ENCODE results near the gene DGKQ. TPM values are rescaled to one million over a fixed set of nuclear protein-coding genes. Genes with fewer than 3 reads are reported as not detected.

DGKQ gene
- total and polyA plus RNA-seq, 7 donors: 2.2 to 3.9 (median 2.8) TPM

GRCh38 chr4:1017706-1018105 is 44.3 kb upstream of the DGKQ start:
- intact Hi-C loops (cut with DNase I): no loop called here
- no peaks in the 10 kb centered on the region for H3K36me3 ChIP-seq (ENCODE audit: insufficient read depth in 1 of 2, low read depth in 1 of 2)
- no peak overlapping the region for H3K27ac ChIP-seq
- no peaks in the 10 kb centered on the region for H3K9me3 ChIP-seq
- no peaks in the 10 kb centered on the region for H3K4me1 ChIP-seq
- no peaks in the 10 kb centered on the region for H3K27me3 ChIP-seq (ENCODE audit: insufficient read depth in 3 of 3, low read length in 2 of 3)
- H3K4me3 ChIP-seq: no peak overlapping the region
- TF ChIP-seq CTCF (IDR thresholded peaks at IDR 0.05): no peak
- no peak for ATAC-seq
- no peak for DNase-seq
- 81 to 85% (median 84%) methylated on average over 15 of the region's 15 CpGs for WGBS, 3 donors

DNA sequence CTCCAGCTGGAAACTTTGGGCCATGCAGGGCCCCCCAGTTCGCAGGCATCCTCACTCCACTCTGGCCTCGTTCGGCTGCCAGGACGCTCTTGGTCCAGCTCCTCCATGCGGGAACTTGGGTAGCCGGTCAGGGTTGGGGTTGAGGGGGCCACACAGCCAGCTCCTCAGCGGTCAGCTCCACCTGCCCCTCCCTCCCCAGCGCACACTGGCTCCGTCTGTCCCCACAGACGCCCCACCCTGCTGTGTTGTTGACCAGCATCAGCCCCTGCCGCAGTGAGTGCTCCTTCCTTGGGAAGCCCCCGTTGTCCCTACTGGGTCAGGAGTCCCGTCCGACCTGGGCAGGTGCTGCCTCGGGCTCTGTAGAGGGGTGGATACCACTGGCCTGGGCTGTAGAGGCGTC is 43.8 kb upstream of the DGKQ start:
- no peak for TF ChIP-seq CTCF (IDR thresholded peaks at IDR 0.05)
- Histone ChIP-seq H3K9me3 (no peaks in the 10 kb centered on the region), H3K27ac (no peak overlapping the region), H3K27me3 (ENCODE audit: insufficient read depth in 3 of 3, low read length in 2 of 3) (no peaks in the 10 kb centered on the region), H3K4me1 (no peaks in the 10 kb centered on the region), H3K36me3 (ENCODE audit: insufficient read depth in 1 of 2, low read depth in 1 of 2) (no peaks in the 10 kb centered on the region), H3K4me3 (no peak overlapping the region)
- no peak for DNase-seq
- intact Hi-C loops (cut with DNase I): no loop called here
- no peak for ATAC-seq
- 77 to 90% (median 85%) methylated on average over 14 to 16 of the region's 16 CpGs for WGBS, 3 donors

DNA sequence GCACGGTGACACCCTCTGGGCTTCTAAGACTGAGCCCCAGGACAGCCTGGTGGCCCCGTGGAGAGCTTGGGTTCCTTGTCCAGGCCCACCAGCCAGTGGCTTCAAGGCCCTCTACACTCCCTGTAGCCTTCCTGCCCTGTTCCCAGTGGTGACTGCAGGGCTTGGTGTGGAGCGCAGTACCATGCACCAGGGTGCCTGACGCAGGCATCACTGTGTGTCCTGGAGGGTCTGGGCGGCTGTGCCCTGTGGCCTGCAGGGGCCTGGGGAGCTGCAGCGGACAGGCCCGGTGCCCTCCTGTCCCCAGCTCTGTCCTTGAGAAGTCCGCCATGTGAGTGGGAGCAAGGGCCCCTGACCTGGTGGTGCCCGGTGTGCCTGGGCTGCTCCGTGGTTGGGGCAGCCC is 42.4 kb upstream of the DGKQ start:
- DNase-seq: no peak
- H3K4me1 ChIP-seq: peaks cover 3% of the 10 kb centered on the region
- H3K4me3 ChIP-seq: no peak overlapping the region
- no peaks in the 10 kb centered on the region for H3K9me3 ChIP-seq
- no peak overlapping the region for H3K27ac ChIP-seq
- intact Hi-C loops (cut with DNase I): no loop called here
- no peaks in the 10 kb centered on the region for H3K27me3 ChIP-seq (ENCODE audit: insufficient read depth in 3 of 3, low read length in 2 of 3)
- no peak for TF ChIP-seq CTCF (IDR thresholded peaks at IDR 0.05)
- H3K36me3 ChIP-seq (ENCODE audit: insufficient read depth in 1 of 2, low read depth in 1 of 2): no peaks in the 10 kb centered on the region
- WGBS, 3 donors: 88 to 95% (median 93%) methylated on average over 6 to 10 of the region's 10 CpGs
- no peak for ATAC-seq

DNA sequence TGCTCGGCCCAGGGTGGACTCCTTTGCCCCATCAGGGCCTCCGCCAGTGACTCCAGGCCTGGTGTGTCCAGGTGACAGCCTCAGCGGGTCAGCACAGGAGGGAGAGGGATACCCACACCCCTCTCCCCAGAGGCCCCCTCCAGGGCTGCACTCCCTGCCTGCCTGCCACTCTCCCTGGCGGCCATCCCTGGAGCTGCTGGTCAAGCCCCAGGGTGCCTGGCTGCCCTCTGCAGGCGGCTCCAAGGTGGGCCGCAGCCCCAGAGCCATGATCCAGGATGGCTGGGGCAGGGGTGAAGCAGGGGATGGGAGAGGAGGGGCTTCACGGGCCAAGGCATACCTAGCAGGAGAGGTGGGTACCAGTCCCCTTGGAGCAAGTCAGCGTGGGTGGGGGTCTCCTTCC is 41.8 kb upstream of the DGKQ start:
- Histone ChIP-seq H3K36me3 (ENCODE audit: insufficient read depth in 1 of 2, low read depth in 1 of 2) (no peaks in the 10 kb centered on the region), H3K27ac (no peak overlapping the region), H3K4me3 (no peak overlapping the region), H3K4me1 (peaks cover 9% of the 10 kb centered on the region), H3K9me3 (no peaks in the 10 kb centered on the region), H3K27me3 (ENCODE audit: insufficient read depth in 3 of 3, low read length in 2 of 3) (no peaks in the 10 kb centered on the region)
- WGBS, 3 donors: 84 to 92% (median 87%) methylated on average over 7 to 8 of the region's 8 CpGs
- TF ChIP-seq CTCF (IDR thresholded peaks at IDR 0.05): no peak
- DNase-seq: no peak
- intact Hi-C loops (cut with DNase I): no loop called here
- no peak for ATAC-seq
